DND-41 (cell line): ENCODE results near the gene APCDD1L.

Source experiments
- ATAC-seq: fragments of 200-7000 bp; cut with Tn5 transposase; 3 replicates; pipeline ENCODE4 v1.9.1; 2021; ENCODE audit warnings: low read depth; ENCODE audit not compliant: insufficient read depth
- DNase-seq: peaks from one replicate; pipeline ENCODE4 v3.0.0-alpha.2; 2020
- H2AFZ ChIP-seq: 2 replicates; pipeline ENCODE4 v1.6.0; 2012; ENCODE audit warnings: low read depth, low read length
- H3K27ac ChIP-seq: 2 replicates; pipeline ENCODE4 v1.5.1; 2012; ENCODE audit warnings: low read length, inconsistent platforms
- H3K27me3 ChIP-seq: fragments of 200-600 bp; sonication (generic); 2 replicates; pipeline ENCODE4 v1.6.0; 2012; ENCODE audit warnings: low read length, mild to moderate bottlenecking, inconsistent platforms; ENCODE audit not compliant: insufficient read depth, poor library complexity
- H3K36me3 ChIP-seq: 2 replicates; pipeline ENCODE4 v1.5.1; 2012; ENCODE audit warnings: low read length, inconsistent platforms; ENCODE audit not compliant: insufficient read depth
- H3K4me1 ChIP-seq: 2 replicates; pipeline ENCODE4 v1.5.1; 2012; ENCODE audit warnings: mild to moderate bottlenecking, low read length; ENCODE audit not compliant: insufficient read depth
- H3K4me2 ChIP-seq: 2 replicates; pipeline ENCODE4 v1.6.0; 2012; ENCODE audit warnings: mild to moderate bottlenecking, moderate library complexity, low read length, inconsistent platforms; ENCODE audit not compliant: insufficient read depth
- H3K4me3 ChIP-seq, 2 experiments: fragments of 200-600 bp in 1 of 2; shearing (Covaris generic) in 1 of 2; 2 replicates each; pipeline ENCODE4 v1.5.1; 2012 to 2016; ENCODE audit warnings: inconsistent platforms in 2 of 2, low read length in 2 of 2, mild to moderate bottlenecking in 2 of 2, low read depth in 1 of 2, moderate library complexity in 1 of 2
- H3K79me2 ChIP-seq: 2 replicates; pipeline ENCODE4 v1.6.0; 2012; ENCODE audit warnings: low read length, inconsistent platforms; ENCODE audit not compliant: insufficient read depth
- H3K9ac ChIP-seq: 2 replicates; pipeline ENCODE4 v1.6.0; 2012; ENCODE audit warnings: low read depth, mild to moderate bottlenecking, inconsistent platforms, low read length, moderate library complexity
- H3K9me3 ChIP-seq: 2 replicates; pipeline ENCODE4 v1.5.1; 2012; ENCODE audit warnings: low read length, moderate library complexity, mild to moderate bottlenecking, inconsistent platforms; ENCODE audit not compliant: insufficient read depth, severe bottlenecking
- H4K20me1 ChIP-seq: 2 replicates; pipeline ENCODE4 v1.6.0; 2012; ENCODE audit warnings: low read length; ENCODE audit not compliant: insufficient read depth
- EZH2 ChIP-seq: IDR thresholded peaks from 3 replicates; pipeline ENCODE4 v1.6.1; 2012; ENCODE audit warnings: borderline replicate concordance, low read depth, mild to moderate bottlenecking, moderate library complexity, low read length, inconsistent platforms; ENCODE audit not compliant: severe bottlenecking
- TF ChIP-seq, protein P1 (sequence below): IDR thresholded peaks from 2 replicates; pipeline ENCODE4 v1.5.1; 2012; ENCODE audit warnings: borderline replicate concordance, low read length, moderate library complexity, mild to moderate bottlenecking; ENCODE audit not compliant: poor library complexity, severe bottlenecking; ENCODE audit errors: extremely low read depth

APCDD1L gene

DNA sequence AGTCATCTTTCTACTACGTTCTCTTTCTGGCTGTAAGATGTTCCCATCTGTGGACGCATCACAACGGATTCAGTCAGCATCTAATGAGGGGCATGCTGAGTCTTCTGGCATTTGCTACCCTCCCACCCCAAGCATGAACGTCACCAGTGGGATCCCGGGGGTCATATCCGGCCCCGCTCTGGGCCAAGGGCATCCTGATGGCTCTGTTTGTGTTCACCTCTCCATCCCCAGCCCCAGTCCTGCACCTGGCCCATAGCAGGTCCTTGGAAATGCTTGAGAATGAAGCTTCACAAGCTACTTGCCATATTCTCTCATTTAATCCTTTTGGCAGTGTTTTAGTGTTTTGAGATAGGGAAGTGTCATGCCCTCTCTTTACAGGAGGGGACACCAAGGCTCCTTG lies 14.9 kb downstream of the APCDD1L start:
- no peaks in the 10 kb centered on the region for H3K27me3 ChIP-seq
- H3K9ac ChIP-seq = no peak overlapping the region
- H3K9me3 ChIP-seq = peaks cover 22% of the 10 kb centered on the region
- H3K4me1 ChIP-seq = no peaks in the 10 kb centered on the region
- TF ChIP-seq, protein P1, sequence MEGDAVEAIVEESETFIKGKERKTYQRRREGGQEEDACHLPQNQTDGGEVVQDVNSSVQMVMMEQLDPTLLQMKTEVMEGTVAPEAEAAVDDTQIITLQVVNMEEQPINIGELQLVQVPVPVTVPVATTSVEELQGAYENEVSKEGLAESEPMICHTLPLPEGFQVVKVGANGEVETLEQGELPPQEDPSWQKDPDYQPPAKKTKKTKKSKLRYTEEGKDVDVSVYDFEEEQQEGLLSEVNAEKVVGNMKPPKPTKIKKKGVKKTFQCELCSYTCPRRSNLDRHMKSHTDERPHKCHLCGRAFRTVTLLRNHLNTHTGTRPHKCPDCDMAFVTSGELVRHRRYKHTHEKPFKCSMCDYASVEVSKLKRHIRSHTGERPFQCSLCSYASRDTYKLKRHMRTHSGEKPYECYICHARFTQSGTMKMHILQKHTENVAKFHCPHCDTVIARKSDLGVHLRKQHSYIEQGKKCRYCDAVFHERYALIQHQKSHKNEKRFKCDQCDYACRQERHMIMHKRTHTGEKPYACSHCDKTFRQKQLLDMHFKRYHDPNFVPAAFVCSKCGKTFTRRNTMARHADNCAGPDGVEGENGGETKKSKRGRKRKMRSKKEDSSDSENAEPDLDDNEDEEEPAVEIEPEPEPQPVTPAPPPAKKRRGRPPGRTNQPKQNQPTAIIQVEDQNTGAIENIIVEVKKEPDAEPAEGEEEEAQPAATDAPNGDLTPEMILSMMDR = no peak
- TF ChIP-seq EZH2 = no peak
- H3K4me3 ChIP-seq = no peak overlapping the region
- DNase-seq = no peak
- no peaks in the 10 kb centered on the region for H3K79me2 ChIP-seq
- H3K27ac ChIP-seq = no peak overlapping the region
- ATAC-seq = no peak
- no peaks in the 10 kb centered on the region for H3K36me3 ChIP-seq
- no peaks in the 10 kb centered on the region for H4K20me1 ChIP-seq
- H2AFZ ChIP-seq = no peak overlapping the region
- no peak overlapping the region for H3K4me2 ChIP-seq

DNA sequence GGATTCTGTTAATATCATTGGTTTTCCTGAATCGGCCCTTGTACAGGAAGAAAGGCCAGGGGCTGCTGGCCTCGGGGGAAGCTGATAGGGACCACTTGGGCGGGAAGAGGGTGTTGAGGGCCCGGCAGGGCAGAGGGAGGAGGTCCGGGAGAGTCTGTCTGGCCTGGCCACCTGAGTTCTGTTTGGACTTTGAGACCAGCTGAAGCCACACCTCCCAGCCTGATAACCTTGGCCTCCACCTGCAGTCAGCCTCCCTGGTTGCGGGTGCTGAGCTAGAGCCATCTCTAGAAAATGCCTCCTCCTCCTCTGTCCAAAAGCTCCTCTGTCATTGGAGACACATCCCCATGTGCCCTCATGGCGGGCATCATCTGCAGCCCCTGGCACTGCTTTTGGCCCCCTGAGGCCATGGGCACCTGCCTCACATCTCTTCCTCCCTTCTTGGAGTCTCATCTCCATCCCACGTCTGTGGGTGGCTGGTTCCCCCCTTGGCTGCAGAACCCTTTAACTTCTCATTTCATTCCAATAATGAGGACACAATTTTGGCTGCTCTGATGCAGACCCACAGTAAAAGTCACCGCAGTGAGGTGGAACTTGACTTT lies 16.6 kb downstream of the APCDD1L start:
- DNase-seq = no peak
- no peak overlapping the region for H2AFZ ChIP-seq
- no peaks in the 10 kb centered on the region for H4K20me1 ChIP-seq
- no peaks in the 10 kb centered on the region for H3K36me3 ChIP-seq
- H3K4me1 ChIP-seq = no peaks in the 10 kb centered on the region
- H3K27ac ChIP-seq = no peak overlapping the region
- H3K9ac ChIP-seq = no peak overlapping the region
- H3K4me3 ChIP-seq = no peak overlapping the region
- no peak overlapping the region for H3K4me2 ChIP-seq
- H3K27me3 ChIP-seq = no peaks in the 10 kb centered on the region
- TF ChIP-seq, protein P1 = no peak
- TF ChIP-seq EZH2 = no peak
- H3K9me3 ChIP-seq = peaks cover 9% of the 10 kb centered on the region
- no peak for ATAC-seq
- H3K79me2 ChIP-seq = no peaks in the 10 kb centered on the region

DNA sequence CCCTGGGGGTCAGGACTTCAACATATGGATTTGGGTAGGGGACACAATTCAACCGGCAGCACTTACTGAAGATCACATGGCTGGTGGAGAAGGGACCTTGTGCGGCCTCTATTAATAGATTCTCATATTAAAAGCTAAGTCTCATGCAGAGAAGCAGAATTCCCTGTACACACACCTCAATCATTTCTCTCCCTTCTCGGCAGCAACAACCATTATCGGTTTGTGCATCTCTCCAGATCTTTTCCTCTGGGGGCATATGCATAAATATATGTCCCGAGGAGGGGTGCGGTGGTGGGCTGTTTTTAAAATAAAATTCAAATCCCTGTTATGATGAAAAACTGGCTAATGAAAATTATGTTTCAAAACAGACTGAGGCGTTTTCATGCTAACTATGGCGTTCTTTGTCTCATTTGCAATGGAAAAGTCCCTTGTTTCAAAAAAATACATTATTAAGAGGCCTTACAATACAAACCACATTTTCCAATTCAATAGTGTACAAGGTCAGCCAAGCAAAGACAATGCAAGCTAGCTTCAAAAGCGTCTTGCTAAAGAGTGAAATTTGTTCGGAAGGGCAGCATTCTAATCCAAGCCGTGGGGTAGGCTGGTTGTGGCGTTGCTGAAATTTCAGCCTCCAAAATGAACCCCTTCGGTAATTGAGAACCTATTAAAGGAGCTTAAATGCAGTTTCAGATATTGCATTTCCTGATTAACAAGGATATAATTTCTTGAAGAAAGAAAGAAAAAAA lies 17.3 kb downstream of the APCDD1L start:
- Histone ChIP-seq H3K9ac (no peak overlapping the region), H3K36me3 (no peaks in the 10 kb centered on the region), H3K9me3 (peaks cover 8% of the 10 kb centered on the region), H3K4me2 (no peak overlapping the region), H4K20me1 (no peaks in the 10 kb centered on the region), H3K4me3 (no peak overlapping the region), H3K4me1 (no peaks in the 10 kb centered on the region), H2AFZ (no peak overlapping the region), H3K27ac (no peak overlapping the region), H3K79me2 (no peaks in the 10 kb centered on the region), H3K27me3 (no peaks in the 10 kb centered on the region)
- DNase-seq (no peak), ATAC-seq (no peak)
- no peak for TF ChIP-seq EZH2
- TF ChIP-seq, protein P1 = no peak
